ENCODE results near the gene CDK19.

DNA sequence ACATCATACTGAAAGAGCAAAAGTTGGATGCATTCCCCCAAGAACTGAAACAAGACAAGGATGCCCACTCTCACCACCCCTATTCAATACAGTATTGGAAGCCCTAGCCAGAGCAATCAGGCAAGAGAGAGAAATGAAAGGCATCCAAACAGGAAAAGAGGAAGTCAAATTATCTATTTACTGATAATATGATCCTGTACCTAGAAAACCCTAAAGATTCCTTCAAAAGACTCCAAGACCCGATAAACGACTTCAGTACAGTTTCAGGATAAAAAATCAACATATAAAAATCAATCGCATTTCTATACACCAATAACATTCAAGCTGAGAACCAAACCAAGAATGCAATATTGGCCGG, 14.5 kb downstream of the CDK19 start:
- no peak for TF ChIP-seq FOXA1 (IDR thresholded peaks at IDR 0.05)
- no peak for TF ChIP-seq LEF1 (IDR thresholded peaks at IDR 0.05; ENCODE audit: borderline replicate concordance)
- no peak for TF ChIP-seq SP1 (IDR thresholded peaks at IDR 0.05)

Data from HEK293T (cell line).